Cardiac fibroblast (primary cell): ENCODE data around the gene HERC4.
A peak's percentile ranks its signal among the peaks of the same experiment; 100 is the strongest.
"Not testable (repeated sequence)": the region's sequence is repeated elsewhere in the genome, so short reads cannot be mapped to it uniquely, and the experiment has no call there.

Source experiments
- DNase-seq, 2 donors: peaks; one replicate each; pipeline versions ENCODE4 v3.0.0 to v3.0.0-alpha.2; 2010; ENCODE audit warnings: low read depth in 2 of 2
- H3K4me3 ChIP-seq, 2 donors: replicated peaks in 1 of 2; 1 replicate in 1 of 2; 2 replicates in 1 of 2; pipeline ENCODE4 v1.5.1; 2011; ENCODE audit warnings: low read depth in 2 of 2, low read length in 2 of 2, mild to moderate bottlenecking in 2 of 2, moderate library complexity in 1 of 2
- CTCF ChIP-seq: IDR thresholded peaks from one replicate; pipeline ENCODE4 v1.5.1; 2011; ENCODE audit warnings: low read depth, mild to moderate bottlenecking, low read length, inconsistent platforms

HERC4 gene

GRCh38 chr10:68043030-68043429 lies 32.1 kb downstream of the HERC4 start:
- no peak for TF ChIP-seq CTCF
- DNase-seq: peak in 1 of 2 donors; percentile 64
- no peak overlapping the region for H3K4me3 ChIP-seq

GRCh38 chr10:68032113-68032512 lies 43.0 kb downstream of the HERC4 start:
- no peak overlapping the region for H3K4me3 ChIP-seq
- no peak for TF ChIP-seq CTCF
- DNase-seq: peak in 1 of 2 donors; percentile 13

- TF ChIP-seq CTCF: no peak
- no peak for DNase-seq
Observed at GRCh38 chr10:68027429-68027828, 47.7 kb downstream of the HERC4 start.

GRCh38 chr10:68023292-68023691 lies 51.8 kb downstream of the HERC4 start:
- TF ChIP-seq CTCF: no peak
- H3K4me3 ChIP-seq: no peak overlapping the region
- DNase-seq: no peak

More at GRCh38 chr10:68027429-68027828, 47.7 kb downstream of the HERC4 start:
- H3K4me3 ChIP-seq: no peak overlapping the region

DNA sequence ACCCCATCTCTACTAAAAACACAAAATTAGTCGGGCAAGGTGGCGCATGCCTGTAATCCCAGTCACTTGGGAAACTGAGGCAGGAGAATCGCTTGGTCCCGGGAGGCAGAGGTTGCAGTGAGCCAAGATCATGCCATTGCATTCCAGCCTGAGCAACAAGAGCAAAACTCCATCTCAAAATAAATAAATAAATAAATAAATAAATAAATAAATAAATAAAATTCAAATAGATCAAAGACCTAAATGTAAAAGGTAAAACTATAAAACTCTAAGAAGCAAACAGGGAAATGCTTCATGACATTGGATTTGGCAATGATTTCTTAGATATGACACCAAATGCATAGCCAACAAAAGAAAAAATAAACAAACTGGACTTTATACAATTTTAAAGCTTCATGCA lies 52.8 kb downstream of the HERC4 start:
- not testable (repeated sequence) for H3K4me3 ChIP-seq, DNase-seq

- not testable (repeated sequence) for DNase-seq, H3K4me3 ChIP-seq
Observed at GRCh38 chr10:68016519-68016918, 58.6 kb downstream of the HERC4 start.

DNA sequence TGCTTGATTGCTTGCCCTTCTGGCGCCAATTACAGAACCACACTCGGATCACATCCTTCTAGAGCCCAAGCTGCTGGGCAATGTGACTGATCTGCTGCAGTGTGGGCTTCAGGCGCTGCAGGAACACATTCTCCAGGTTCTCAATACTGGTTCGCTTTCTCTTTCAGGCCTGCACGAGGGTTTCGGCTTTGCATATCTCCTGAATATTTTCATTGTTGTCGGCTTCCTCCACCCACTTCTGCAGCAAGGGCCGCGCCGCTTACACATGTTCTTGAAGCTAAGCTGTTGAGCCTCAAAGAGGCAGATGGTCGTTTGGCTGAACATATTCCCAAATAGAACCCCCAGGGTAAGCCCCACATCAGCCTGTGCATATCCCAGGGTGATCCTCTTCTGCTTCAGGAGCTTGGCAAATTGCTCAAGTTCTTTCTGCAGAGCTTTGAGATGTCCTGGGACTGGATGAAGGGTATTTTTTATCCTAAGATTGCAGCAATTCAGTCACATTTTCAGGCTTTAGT lies 64.6 kb downstream of the HERC4 start:
- no peak for DNase-seq
- H3K4me3 ChIP-seq: no peak overlapping the region
- TF ChIP-seq CTCF: no peak

- H3K4me3 ChIP-seq: no peak overlapping the region
- no peak for TF ChIP-seq CTCF
- no peak for DNase-seq
Observed at GRCh38 chr10:68007356-68007755, 67.7 kb downstream of the HERC4 start.
